Neural cell (in vitro differentiated cells): ENCODE results near the gene ADARB2.

ENCODE experiments used
- CTCF ChIP-seq: fragments of 450-650 bp; IDR thresholded peaks from 2 replicates; pipeline ENCODE4 v1.5.1; 2014; ENCODE audit warnings: antibody characterized with exemption, mild to moderate bottlenecking, moderate library complexity; ENCODE audit not compliant: poor library complexity, severe bottlenecking
- EP300 ChIP-seq: fragments of 450-650 bp; conservative IDR thresholded peaks from 2 replicates; pipeline ENCODE4 v1.6.1; 2014; ENCODE audit warnings: antibody characterized with exemption, mild to moderate bottlenecking, moderate library complexity; ENCODE audit not compliant: poor library complexity, severe bottlenecking
- EZH2 ChIP-seq: fragments of 200-600, 300-800 bp; shearing (Covaris generic), sonication (generic); IDR thresholded peaks from 2 replicates; pipeline ENCODE4 v1.6.1; 2014; ENCODE audit warnings: antibody characterized with exemption, low read length, borderline replicate concordance, mild to moderate bottlenecking; ENCODE audit not compliant: insufficient read depth, poor library complexity, severe bottlenecking
- MXI1 ChIP-seq: fragments of 450-650 bp; conservative IDR thresholded peaks from 2 replicates; pipeline ENCODE4 v1.6.1; 2014; ENCODE audit warnings: antibody characterized with exemption, mild to moderate bottlenecking; ENCODE audit not compliant: poor library complexity, severe bottlenecking
- POLR2AphosphoS5 ChIP-seq: IDR thresholded peaks from 2 replicates; pipeline ENCODE4 v1.6.1; 2012
- RAD21 ChIP-seq: fragments of 450-650 bp; conservative IDR thresholded peaks from 2 replicates; pipeline ENCODE4 v1.6.1; 2014; ENCODE audit warnings: antibody characterized with exemption, mild to moderate bottlenecking, moderate library complexity
- REST ChIP-seq: IDR thresholded peaks from 2 replicates; pipeline ENCODE4 v1.6.1; 2012; ENCODE audit warnings: borderline replicate concordance
- SMC3 ChIP-seq: fragments of 450-650 bp; conservative IDR thresholded peaks from 2 replicates; pipeline ENCODE4 v1.6.1; 2014; ENCODE audit warnings: antibody characterized with exemption, mild to moderate bottlenecking, moderate library complexity; ENCODE audit not compliant: poor library complexity
- TAF1 ChIP-seq: IDR thresholded peaks from 2 replicates; pipeline ENCODE4 v1.6.1; 2012; ENCODE audit warnings: low read depth

- TF ChIP-seq REST = no peak
- no peak for TF ChIP-seq EZH2
- no peak for TF ChIP-seq CTCF
- no peak for TF ChIP-seq TAF1
- no peak for TF ChIP-seq RAD21
- no peak for TF ChIP-seq EP300
- no peak for TF ChIP-seq POLR2AphosphoS5
- no peak for TF ChIP-seq SMC3
- TF ChIP-seq MXI1 = no peak
Observed at GRCh38 chr10:1677307-1677939, 59.9 kb downstream of the ADARB2 start.
